DMS53 treated with DMSO at 0.1 percent for 48 hours (cell line): ENCODE results near the gene RPL28.

ENCODE experiments used
- DNase-seq: peaks from one replicate; lab custom pipeline; 2025; ENCODE audit not compliant: unreplicated experiment; lab: John Stamatoyannopoulos, UW

Gene RPL28

GRCh38 chr19:55385724-55386492, at the start of gene RPL28:
Gene RPL28, plus strand, starts transcription at chr19:55385932. Its CDS starts 426 bp downstream, at chr19:55386358.
- peak; percentile 97 for DNase-seq

- no peak for DNase-seq
These were observed 49.6 kb upstream of the RPL28 start for GRCh38 chr19:55336101-55336500.

GRCh38 chr19:55339105-55339888, 46.4 kb upstream of the RPL28 start, which contains the start of gene KMT5C:
Gene KMT5C, plus strand, starts transcription at chr19:55339876. Its CDS starts 2,061 bp downstream, at chr19:55341937.
- DNase-seq, result peak; percentile 100

GRCh38 chr19:55339889-55340783, 45.6 kb upstream of the RPL28 start:
- DNase-seq, result no peak

GRCh38 chr19:55340784-55341147, 45.0 kb upstream of the RPL28 start:
- DNase-seq, result peak; percentile 31

- peak; percentile 40 for DNase-seq
These were observed 44.6 kb upstream of the RPL28 start for GRCh38 chr19:55341171-55341588.

GRCh38 chr19:55341595-55342531, 43.9 kb upstream of the RPL28 start:
- no peak for DNase-seq

GRCh38 chr19:55344444-55344843, 41.3 kb upstream of the RPL28 start:
- no peak for DNase-seq

GRCh38 chr19:55345101-55345817, 40.5 kb upstream of the RPL28 start:
- no peak for DNase-seq

- DNase-seq, result no peak
These were observed 39.7 kb upstream of the RPL28 start for GRCh38 chr19:55345818-55346724.

- no peak for DNase-seq
These were observed 38.8 kb upstream of the RPL28 start for GRCh38 chr19:55346725-55347441.

- no peak for DNase-seq
These were observed 38.2 kb upstream of the RPL28 start for GRCh38 chr19:55347442-55348009.

GRCh38 chr19:55348317-55349034, 37.3 kb upstream of the RPL28 start:
- DNase-seq, result no peak

GRCh38 chr19:55350620-55351315, 35.0 kb upstream of the RPL28 start:
- DNase-seq, result no peak

- no peak for DNase-seq
These were observed 33.7 kb upstream of the RPL28 start for GRCh38 chr19:55352040-55352439.

- DNase-seq, result no peak
These were observed 33.1 kb upstream of the RPL28 start for GRCh38 chr19:55352549-55353145.
